Activated CD4-positive, alpha-beta T cell treated with anti-CD3 and anti-CD28 coated beads, Interleukin-2, amount 50 U/mL, for 16 hours (primary cell): ENCODE data around the gene SH3D21.
A peak's percentile ranks its signal among the peaks of the same experiment; 100 is the strongest.

Experiments used
- DNase-seq: peaks from one replicate; pipeline ENCODE4 v3.0.0-alpha.2; 2020

SH3D21 gene

DNA sequence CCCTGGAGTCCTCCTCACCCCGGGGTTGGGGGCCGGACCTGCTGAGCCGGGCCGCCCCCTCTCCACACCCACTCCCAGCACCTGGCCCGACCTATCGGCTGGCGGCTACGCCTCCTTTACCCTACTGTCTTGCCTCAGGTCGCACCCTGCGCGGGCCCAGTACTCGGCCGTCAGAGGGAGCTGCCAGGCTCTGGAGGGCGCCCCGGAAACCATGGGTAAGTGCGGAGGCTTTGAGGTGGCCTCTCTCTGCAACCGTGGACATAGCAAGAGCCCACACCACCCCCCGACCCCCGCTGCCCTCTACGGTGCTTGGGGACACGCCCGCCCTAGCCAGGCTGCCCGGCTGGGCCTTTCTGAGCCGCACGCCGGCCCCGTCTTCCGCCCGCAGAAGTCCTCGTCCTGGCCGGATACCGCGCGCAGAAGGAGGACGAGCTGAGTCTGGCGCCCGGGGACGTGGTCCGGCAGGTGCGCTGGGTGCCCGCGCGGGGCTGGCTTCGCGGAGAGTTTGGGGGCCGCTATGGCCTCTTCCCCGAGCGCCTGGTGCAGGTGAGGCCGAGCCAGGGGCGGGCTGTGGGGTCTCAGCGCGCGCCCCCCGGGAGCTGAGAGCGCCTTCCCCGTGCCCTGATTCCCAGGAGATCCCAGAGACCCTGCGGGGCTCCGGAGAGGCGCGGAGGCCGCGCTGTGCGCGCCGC lies at the start of gene SH3D21:
TSS of gene SH3D21 (plus strand) at position 159 of the 692 bp plus-strand sequence. CDS start at position 212, 53 bp downstream.
- DNase-seq, result peak; percentile 62

DNA sequence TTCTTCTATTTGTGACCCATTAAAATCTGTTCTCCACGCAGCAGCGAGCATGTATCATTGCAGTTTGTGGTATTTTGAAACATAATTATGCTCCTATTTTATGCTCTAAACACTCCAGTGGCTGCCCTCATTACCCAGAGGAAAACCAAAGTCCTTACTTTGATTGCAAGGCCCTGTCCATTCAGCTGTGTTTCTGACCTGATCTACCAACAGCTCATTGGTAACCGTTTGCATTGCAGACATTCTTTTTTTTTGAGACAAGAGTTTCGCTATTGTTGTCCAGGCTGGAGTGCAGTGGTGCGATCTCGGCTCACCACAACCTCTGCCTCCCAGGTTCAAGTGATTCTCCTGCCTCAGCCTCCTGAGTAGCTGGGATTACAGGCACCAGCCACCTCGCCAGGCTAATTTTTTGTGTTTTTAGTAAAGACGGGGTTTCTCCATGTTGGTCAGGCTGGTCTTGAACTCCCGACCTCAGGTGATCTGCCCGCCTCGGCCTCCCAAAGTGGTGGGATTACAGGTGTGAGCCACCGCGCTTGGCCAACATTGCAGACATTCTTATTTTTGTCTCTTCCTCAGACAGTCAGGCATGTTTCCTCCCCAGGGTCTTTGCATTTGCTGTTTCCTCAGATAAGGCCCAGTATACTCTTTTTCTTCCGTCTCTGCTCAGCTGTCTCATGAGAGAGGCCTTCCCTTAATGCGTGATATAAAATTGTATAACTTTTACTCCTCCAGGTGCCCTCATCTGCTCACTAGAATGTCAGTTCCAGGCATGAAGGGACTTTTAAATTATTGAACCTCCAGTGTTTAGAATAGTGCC lies 49.4 kb upstream of the SH3D21 start:
- DNase-seq, result no peak

DNA sequence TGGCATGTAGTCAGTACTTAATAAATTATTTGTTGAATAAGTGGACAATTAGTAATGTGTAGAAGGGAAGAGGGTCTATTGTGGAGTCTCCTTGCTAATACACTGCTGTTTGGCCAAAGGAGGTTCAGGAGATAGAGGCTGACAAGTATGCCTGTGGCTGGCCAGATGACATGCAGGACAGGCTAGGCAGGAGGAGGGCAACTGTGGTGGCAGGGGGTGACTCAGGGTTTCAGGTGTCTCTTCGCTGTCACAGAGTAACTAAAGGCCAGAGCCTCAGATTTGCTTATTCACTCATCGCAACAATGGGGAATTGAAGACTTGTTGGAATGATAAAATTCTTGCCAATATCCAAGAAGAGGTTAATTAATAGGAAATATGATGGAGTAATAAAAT lies 48.8 kb upstream of the SH3D21 start:
- peak; percentile 12 for DNase-seq

DNA sequence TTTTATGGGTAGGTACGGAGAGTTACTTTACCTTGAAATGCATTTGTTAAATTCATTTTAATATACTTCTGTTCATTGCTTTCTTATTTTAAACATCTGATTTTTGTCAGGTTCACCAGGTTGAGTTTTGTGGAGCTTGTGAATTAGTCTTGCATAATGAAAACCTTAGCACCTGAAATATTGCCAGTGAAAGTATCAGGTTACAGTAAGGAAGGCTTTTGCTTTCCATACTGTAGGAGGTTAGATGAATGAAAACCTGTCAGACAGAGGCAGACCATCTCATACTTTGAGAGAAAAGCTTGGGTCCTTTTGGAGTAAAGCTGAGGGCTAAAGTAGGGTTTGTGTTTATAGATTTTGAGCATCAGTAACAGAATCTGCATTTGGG lies 47.2 kb upstream of the SH3D21 start:
- no peak for DNase-seq

DNA sequence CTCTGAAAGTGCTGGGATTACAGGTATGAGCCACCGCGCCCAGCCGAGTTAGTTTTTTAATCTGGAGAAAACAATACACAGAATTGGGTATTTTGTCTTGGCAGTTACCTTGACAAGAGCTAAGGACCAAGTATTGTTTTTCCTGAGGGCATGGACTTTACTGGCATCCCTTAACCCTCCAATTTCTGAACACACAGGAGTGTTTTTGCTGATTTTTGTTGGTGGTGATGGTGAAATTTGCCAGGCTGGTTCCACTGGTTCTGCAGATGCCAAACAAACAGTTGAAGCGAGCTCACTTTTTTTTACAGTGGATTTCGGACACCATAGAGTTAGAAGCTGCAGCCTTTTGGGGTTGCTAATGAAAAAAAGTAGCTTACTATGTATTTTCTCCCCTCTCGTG lies 37.2 kb upstream of the SH3D21 start:
- no peak for DNase-seq

DNA sequence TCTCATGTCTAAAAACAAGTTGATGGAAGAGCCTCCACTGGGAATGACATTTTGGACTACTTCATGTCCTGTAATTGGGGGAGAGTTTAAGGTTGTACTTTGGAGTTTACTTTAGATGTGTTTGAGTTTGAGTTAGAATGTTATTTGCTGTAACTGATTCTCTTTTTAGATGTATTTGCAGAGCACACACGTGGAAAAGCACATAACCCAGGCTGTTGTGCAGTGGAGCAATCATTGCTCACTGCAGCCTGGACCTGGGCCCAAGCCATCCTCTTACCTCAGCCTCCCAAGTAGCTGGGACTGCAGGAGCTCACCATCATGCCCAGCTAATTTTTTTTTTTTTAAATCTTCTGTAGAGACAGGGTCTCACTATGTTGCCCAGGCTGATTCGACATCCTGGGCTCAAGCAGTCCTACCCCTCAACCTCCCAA lies 36.7 kb upstream of the SH3D21 start:
- no peak for DNase-seq

DNA sequence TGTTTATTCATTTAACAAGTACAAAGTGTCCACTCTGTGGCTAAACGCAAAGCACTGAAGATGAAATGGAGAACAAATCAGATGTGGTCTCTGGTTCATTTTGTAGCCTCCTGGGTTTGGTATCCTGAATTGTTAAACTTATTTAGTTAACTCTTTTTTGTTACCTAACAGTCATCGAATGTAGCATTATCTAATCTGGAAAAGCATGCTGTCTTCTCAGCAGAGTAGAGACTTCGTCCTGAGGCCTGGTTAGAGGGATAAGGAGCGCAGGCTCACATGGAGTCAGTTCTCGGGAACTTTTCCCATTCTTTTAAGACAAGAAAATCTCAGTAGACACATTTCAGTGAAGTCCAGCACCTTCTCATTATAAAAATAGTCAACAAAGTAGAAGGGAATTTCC lies 33.1 kb upstream of the SH3D21 start:
- no peak for DNase-seq

DNA sequence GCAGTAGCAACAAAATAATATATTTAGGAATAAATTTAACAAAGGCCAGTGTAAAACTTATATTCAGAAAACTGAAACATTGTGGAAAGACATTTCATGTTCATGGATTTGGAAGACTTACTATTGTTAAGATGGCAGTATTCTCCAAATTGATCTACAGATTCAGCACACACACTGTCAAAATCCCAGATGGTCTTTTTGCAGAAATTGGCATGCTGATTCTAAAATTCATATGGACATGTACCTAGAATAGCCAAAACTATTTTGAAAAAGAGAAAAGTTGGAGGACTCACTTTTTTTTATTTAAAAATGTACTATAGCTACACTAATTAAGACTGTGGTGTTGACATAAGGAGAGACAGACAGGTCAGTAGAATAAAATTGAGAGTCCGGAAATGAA lies 32.0 kb upstream of the SH3D21 start:
- no peak for DNase-seq

DNA sequence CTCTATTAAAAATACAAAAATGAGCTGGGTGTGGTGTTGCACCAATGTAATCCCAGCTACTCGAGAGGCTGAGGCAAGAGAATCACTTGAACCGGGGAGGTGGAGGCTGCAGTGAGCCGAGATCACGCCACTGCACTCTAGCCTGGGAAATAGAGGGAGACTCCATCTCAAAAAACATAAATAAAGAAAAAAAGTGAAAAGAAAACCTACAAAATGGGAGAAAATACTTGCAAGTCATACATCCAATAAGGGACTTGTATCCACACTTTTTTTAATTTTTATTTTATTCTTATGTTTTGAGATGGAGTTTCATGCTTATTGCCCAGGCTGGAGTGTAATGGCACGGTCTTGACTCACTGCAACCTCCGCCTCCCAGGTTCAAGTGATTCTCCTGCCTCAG lies 29.5 kb upstream of the SH3D21 start:
- DNase-seq, result no peak

DNA sequence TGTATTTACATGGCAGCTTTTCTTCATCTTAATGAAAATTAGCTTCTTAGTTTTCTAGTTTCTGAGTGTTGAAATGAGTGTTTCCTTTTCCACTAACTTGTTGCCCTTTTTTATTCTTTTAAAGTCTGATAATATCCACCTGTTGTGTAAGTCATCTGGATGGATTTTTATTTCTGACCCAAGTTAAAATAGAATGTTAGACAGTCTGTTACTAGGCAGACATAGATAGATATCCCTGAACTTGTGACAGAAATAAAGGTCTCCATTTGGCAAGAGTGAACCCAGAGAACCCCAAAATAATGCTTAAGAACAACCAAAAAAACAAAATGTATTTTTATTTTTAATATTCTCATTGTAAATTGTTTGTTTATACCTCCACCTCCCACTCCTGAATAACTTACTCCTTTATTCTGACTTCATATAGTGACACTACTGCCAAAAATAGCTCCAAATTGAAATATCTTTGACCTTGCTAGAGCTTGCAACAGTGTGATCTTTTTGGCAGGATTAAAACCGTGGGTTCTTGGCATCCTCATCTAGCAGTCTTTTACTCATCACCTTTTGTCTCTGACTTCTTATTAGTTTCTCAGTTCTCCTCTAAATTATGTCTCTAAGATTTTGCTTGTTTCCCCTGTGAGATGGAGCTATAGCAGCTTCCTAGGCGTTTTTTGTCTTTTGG lies 26.9 kb upstream of the SH3D21 start:
- no peak for DNase-seq

DNA sequence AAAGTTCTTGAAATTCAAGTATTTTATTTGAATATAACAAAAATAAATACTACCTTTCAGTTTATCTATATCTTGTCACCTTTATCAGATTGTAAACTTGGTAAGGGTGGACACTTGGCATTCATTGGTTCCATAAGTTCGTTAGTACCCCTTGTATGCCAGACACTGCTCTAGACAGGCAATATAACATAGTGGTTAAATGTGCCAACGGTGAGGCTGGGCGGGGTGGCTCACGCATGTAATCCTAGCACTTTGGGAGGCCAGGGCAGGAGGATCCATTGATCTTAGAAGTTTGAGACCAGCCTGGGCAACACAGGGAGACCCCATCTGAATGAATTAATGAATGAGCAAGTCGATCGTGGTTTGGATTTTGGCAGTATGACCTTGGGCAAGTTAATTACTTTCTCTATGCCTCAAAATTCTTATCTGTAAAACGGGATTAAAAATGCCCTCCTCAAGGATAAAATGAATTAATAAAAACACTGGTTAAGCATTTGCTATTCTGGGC lies 26.3 kb upstream of the SH3D21 start:
- no peak for DNase-seq

DNA sequence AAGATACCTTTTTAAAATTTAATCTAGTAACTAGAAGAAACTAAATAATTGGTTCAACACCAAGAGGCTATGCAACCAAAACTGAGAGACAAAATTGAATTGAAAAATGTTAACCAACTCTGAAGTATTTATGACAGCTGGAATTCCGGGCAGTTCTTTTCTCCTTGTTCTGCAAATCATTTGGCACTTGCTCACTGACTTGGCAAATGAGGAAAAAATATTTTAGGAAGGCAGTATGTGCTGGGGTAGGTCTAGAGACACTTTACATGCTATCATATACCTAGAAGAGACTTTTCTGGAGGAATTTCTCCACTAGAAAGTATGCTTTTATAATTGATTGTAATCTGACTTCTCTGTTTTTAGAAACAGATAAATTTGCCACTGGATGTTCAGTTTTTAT lies 22.1 kb upstream of the SH3D21 start:
- no peak for DNase-seq

DNA sequence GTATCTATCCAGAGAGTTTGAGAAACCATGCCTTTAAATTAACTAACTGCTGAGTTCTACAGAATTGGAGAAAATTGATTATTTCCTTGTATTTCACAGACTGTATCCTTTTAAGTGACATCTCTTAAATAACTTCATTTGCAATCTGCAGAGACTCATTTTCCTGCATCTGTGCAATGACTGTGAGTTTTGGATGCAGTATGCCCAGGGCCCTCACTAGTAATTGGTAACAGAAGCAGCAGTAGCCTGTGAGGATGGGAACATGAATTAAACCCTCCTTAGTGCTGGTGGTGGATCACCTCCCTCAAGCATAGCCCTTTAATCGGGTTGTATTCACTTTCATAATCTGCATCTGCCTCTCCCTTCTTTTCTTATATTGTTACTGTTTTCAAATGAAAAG lies 21.7 kb upstream of the SH3D21 start:
- no peak for DNase-seq

DNA sequence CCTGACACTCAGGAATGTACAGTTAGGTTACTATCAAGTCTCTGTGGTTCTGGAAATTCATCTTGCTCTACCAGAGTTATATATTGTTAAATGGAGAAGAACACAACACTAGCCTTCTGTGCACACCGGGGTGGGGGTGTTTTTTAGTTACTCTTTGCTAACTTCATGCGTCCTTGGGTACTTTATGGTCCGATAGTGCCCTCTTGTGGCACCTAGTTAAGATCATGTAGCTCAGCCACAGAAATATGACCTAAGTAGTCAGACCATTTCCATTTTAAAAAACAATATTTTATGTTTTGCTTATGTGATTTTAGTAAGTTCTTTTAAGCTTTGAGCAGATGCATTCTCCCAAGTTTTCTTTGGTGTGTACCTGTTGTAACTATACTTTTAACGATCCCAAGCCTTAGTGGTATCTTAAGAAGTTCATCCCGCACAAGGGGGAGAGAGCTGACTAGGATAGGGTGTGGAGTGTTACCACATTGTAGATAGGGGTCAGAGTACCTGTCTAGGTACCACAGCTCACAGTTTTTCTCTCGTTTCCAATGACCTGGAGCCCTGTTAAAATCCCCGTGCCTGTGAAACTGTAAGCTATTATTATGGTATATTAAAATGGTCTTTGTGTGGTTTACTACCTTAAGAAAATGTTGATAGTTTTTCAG lies 20.6 kb upstream of the SH3D21 start:
- peak; percentile 78 for DNase-seq

DNA sequence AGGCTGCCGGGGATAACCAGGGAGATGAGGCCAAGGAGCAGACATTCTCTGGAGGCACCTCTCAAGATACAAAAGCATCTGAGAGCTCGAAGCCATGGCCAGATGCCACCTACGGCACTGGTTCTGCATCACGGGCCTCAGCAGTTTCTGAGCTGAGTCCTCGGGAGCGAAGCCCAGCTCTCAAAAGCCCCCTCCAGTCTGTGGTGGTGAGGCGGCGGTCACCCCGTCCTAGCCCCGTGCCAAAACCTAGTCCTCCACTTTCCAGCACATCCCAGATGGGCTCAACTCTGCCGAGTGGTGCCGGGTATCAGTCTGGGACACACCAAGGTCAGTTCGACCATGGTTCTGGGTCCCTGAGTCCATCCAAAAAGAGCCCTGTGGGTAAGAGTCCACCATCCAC lies 19.4 kb upstream of the SH3D21 start:
- no peak for DNase-seq

DNA sequence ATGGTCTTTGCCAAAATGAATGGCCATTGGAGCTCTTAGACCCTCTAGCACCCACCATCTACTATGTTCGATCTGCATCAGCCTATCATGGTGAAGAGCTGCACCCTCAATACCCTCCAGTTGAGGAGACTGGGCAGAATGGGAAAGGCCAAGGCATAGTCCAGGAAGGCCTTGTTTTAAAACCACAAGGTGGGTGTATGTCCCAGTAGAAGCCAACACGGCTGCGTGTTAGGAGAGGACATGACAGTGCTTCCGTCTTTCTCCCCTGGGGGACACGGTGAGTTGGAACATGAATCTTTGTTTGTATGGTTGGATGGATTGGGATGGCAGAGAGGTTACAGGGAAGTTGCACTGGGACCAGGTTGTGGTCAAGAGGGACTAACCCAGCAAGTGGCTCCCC lies 18.6 kb upstream of the SH3D21 start:
- no peak for DNase-seq

DNA sequence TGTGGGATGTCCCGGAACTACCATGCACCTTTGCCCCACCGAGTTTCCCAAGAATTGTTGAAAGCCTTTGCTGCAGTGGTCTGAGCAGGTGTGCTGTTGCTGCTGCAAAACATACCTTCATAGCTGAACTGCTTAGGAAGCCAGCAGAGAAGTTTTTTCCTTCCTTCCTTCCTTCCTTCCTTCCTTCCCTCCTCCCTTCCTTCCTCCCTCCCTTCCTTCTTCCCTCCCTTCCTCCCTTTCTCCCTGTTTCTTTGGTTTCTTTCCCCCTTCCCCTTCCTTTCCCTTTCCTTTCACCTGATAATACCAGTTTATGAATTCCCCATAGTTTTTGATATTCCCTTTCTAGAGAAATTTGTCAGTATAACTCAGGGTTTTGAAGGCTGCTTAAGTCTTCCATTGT lies 10.8 kb upstream of the SH3D21 start:
- DNase-seq, result no peak

DNA sequence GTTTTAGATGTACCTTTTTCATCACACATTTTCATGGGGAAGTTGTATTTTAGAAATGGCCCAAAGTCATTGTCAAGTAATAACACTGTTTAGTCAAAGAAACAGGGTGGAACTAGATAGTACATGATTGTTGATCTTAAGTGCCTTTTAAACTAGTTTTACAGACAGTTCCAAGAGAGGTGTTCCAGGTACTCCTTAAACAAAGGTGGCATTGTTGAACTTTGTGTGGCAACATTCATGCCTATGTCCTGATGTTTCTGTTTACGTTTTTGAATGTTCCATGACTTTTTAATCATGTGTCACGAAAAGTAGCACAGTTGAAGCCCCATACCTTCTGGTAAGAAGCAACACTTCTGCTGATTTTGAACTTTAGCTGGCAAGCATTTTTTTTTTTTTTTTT lies 9.1 kb upstream of the SH3D21 start:
- no peak for DNase-seq

DNA sequence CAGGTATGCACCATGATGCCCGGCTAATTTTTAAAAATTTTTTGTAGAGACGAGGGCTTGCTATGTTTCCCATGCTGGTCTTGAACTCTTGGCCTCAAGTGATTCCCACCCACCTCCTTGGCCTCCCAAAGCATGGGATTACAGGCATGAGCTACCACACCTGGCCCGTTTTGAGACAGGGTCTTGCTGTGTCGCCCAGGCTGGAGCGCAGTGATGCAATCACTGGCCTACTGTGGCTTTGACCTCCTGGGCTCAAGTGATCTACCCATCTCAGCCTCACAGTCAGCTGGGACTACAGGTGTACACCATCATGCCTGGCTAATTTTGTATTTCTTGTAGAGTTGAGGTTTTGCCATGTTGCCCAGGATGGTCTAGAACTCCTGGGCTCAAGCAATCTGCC lies 7.5 kb upstream of the SH3D21 start:
- no peak for DNase-seq

DNA sequence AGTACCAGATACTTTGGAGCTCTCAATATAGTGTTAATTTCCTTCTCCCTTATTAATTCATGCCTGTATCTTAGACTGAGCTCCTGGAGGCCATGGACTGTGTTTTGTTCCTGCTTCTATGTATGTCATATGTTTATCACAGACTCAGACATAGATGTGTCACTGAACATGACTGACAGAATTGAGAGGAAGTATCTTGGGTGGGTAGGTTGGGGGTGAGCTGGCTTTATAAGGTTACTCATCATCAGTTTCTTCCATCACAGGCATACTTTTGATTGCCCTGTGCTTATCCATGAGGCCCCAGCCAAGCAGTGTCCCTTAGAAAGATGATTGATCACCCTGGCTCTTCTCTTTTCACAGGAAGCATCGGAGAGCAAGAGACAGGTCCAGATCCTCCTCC lies 5.6 kb upstream of the SH3D21 start:
- no peak for DNase-seq

DNA sequence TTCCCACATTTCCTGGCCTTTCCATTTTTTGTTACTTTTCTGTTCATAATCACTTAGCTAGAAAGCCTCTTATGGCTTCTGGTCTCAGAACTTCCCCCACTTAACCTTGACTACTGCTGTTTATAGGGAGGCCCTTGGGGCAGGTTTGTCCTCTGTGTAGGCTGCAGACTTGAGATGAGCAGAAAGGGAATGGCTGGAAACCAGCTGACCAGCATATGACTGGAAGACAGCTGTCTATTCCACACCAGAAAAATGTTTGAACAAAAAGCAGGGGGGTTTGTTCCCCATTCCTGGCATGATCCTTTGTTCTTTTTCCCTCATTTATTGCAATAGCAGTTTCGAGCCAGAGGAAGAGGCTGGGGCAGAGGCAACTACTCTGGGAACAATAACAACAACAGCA lies 4.9 kb upstream of the SH3D21 start:
- DNase-seq, result no peak

DNA sequence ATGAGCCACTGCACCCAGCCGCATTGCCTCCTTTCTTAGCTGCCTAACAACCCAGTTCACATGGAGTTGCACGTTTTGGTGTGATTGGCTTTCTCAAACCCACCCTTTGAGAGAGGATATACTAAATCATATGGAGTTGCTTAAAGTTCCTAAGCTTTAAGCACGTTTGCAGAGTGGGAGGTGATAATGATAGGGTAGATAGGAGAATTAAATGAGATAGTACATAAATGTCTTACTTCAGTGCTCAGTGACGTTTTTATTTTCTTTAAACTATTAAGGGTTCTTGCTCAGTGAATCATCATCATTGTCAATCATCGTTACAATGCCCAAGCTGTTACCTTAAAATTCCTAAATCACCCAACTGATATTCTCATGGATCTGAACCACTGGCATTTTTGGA lies 2.9 kb upstream of the SH3D21 start:
- DNase-seq, result no peak

DNA sequence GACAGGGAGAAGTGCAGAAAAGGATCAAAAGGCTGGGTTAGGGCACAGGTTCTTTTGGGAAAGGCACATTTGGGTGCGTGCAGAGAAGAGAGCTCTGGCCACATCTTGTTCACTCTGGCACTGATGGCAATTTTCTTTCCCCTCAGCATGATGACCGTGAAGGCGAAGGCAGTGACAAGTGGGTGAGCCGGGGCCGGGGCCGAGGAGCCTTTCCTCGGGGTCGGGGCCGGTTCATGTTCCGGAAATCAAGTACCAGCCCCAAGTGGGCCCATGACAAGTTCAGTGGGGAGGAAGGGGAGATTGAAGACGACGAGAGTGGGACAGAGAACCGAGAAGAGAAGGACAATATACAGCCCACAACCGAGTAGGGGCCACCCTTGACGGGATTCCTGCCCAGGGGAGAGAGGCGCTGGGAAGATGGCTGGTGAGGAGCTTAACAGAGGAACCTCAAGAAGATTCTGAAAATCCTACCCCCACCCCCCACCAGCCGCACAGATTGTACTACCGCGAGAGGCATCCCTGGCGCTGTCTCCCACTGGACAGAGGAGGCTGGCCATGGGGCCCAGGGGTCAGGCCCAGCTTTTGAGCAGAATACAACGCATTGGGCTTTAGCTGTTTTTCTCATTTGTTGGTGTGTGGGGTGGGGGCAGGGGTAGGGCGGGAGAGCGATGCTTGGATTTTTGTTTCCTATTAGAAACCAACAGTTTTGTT lies 2.4 kb upstream of the SH3D21 start:
- no peak for DNase-seq
